PC-3 (cell line): ENCODE measurements around the gene TCOF1. TPM values are rescaled to one million over a fixed set of nuclear protein-coding genes. Genes with fewer than 3 reads are reported as not detected.

Experiments
- ATAC-seq: fragments of 200-7000 bp; cut with Tn5 transposase; 2 replicates; pipeline ENCODE4 v1.9.1; 2020; ENCODE audit warnings: mild to moderate bottlenecking, moderate library complexity
- BruUV-seq: library from RNA; stranded (reverse); fragments of 400-500 nt; replicated peaks from 2 replicates; lab custom pipeline; 2021; lab: Mats Ljungman, UMichigan
- CTCF ChIA-PET: fragments of 300-600 bp; sonication (Branson Sonifier 250); formaldehyde crosslinking; loops from one replicate; lab custom pipeline; 2022; ENCODE audit warnings: antibody characterized with exemption; lab: Charles Lee
- POLR2A ChIA-PET: fragments of 300-600 bp; sonication (Branson Sonifier 250); formaldehyde crosslinking; loops from one replicate; lab custom pipeline; 2022; ENCODE audit warnings: antibody characterized with exemption; ENCODE audit not compliant: unreplicated experiment; lab: Charles Lee
- DNase-seq: peaks from one replicate; pipeline ENCODE4 v3.0.0-alpha.2; 2015
- H2AFZ ChIP-seq: fragments of 300-600 bp; sonication (generic); 2 replicates; pipeline ENCODE4 v1.6.0; 2016; ENCODE audit warnings: antibody characterized with exemption, low read length
- H3F3A ChIP-seq: fragments of 300-600 bp; sonication (generic); one replicate; pipeline ENCODE4 v1.6.0; 2017; ENCODE audit warnings: antibody characterized with exemption, low read length, control low read depth, mild to moderate bottlenecking; ENCODE audit not compliant: unreplicated experiment
- H3K27ac ChIP-seq: fragments of 300-600 bp; sonication (generic); 2 replicates; pipeline ENCODE4 v1.5.1; 2016; ENCODE audit warnings: mild to moderate bottlenecking, low read length
- H3K27me3 ChIP-seq: fragments of 300-600 bp; sonication (generic); 2 replicates; pipeline ENCODE4 v1.6.1; 2016; ENCODE audit warnings: low read length, mixed read lengths
- H3K36me3 ChIP-seq: fragments of 300-600 bp; sonication (generic); 2 replicates; pipeline ENCODE4 v1.6.1; 2016; ENCODE audit warnings: low read depth, mixed run types, low read length, mixed read lengths
- H3K4me1 ChIP-seq: fragments of 300-600 bp; sonication (generic); 2 replicates; pipeline ENCODE4 v1.5.1; 2016; ENCODE audit warnings: low read length; ENCODE audit not compliant: insufficient read depth
- H3K4me2 ChIP-seq: fragments of 300-600 bp; sonication (generic); 2 replicates; pipeline ENCODE4 v1.6.0; 2016; ENCODE audit warnings: low read length
- H3K4me3 ChIP-seq: fragments of 300-600 bp; sonication (generic); 2 replicates; pipeline ENCODE4 v1.5.1; 2016; ENCODE audit warnings: mild to moderate bottlenecking, low read length, mixed read lengths
- H3K79me2 ChIP-seq: fragments of 300-600 bp; sonication (generic); 2 replicates; pipeline ENCODE4 v1.6.1; 2017; ENCODE audit warnings: low read length, mixed read lengths
- H3K9ac ChIP-seq: fragments of 300-600 bp; sonication (generic); 2 replicates; pipeline ENCODE4 v1.6.0; 2016; ENCODE audit warnings: mild to moderate bottlenecking, low read length
- H3K9me2 ChIP-seq: fragments of 300-600 bp; sonication (generic); replicated peaks from 2 replicates; pipeline ENCODE4 v1.6.1; 2016; ENCODE audit warnings: mixed run types, low read length, mixed read lengths
- H3K9me3 ChIP-seq: fragments of 300-600 bp; sonication (generic); 2 replicates; pipeline ENCODE4 v1.6.1; 2016; ENCODE audit warnings: low read length, mixed read lengths
- H4K20me1 ChIP-seq: fragments of 300-600 bp; sonication (generic); 2 replicates; pipeline ENCODE4 v1.6.1; 2016; ENCODE audit warnings: low read length, mixed read lengths
- CTCF ChIP-seq: fragments of 300-600 bp; sonication (generic); conservative IDR thresholded peaks from 2 replicates; pipeline ENCODE4 v1.5.1; 2017; ENCODE audit warnings: antibody characterized with exemption, low read depth, mild to moderate bottlenecking, low read length
- EZH2 ChIP-seq: fragments of 300-600 bp; sonication (generic); IDR thresholded peaks from one replicate; pipeline ENCODE4 v1.6.1; 2017; ENCODE audit warnings: antibody characterized with exemption, mild to moderate bottlenecking, low read length; ENCODE audit not compliant: unreplicated experiment
- EZH2phosphoT487 ChIP-seq: fragments of 300-600 bp; sonication (generic); IDR thresholded peaks from 2 replicates; pipeline ENCODE4 v1.6.1; 2018; ENCODE audit warnings: mild to moderate bottlenecking, antibody characterized with exemption, low read length, borderline replicate concordance
- intact Hi-C: fragments of 100-400 bp; cut with micrococcal nuclease; formaldehyde crosslinking; loops from 2 replicates; pipeline ENCODE4 v1.9.0; 2023
- total RNA-seq: library from RNA; depleted of rRNA; stranded (reverse); fragments of >200 nt; gene quantifications from 2 replicates; pipeline ENCODE4 v1.2.3, GENCODE V29; 2014; rRNA removed

The TCOF1 gene
- total RNA-seq, 1 experiment from 2014 or later: 113 TPM

- ATAC-seq (no peak), DNase-seq (no peak)
- Histone ChIP-seq H3K4me3 (peak overlapping the region; percentile 95), H3K36me3 (peaks cover 58% of the 10 kb centered on the region), H3F3A (peaks cover 11% of the 10 kb centered on the region), H3K79me2 (peaks cover 37% of the 10 kb centered on the region), H3K9me3 (no peaks in the 10 kb centered on the region), H3K4me1 (peaks cover 11% of the 10 kb centered on the region), H3K27ac (no peak overlapping the region), H3K9me2 (no peaks in the 10 kb centered on the region), H4K20me1 (peaks cover 57% of the 10 kb centered on the region), H2AFZ (no peak overlapping the region), H3K4me2 (peak overlapping the region; percentile 96), H3K27me3 (no peaks in the 10 kb centered on the region), H3K9ac (peak overlapping the region; percentile 100)
- TF ChIP-seq EZH2phosphoT487 (no peak), EZH2 (no peak), CTCF (no peak)
- ChIA-PET CTCF (no interaction called here), POLR2A (no interaction called here)
- no TSS peak for BruUV-seq
- intact Hi-C loops: no loop called here
Observed at GRCh38 chr5:150448334-150448733, 90.8 kb downstream of the TCOF1 start.

- peaks cover 11% of the 10 kb centered on the region for H3F3A ChIP-seq
- ChIA-PET CTCF (no interaction called here), POLR2A (no interaction called here)
- peak overlapping the region; percentile 96 for H3K4me2 ChIP-seq
- peaks cover 11% of the 10 kb centered on the region for H3K4me1 ChIP-seq
- intact Hi-C loops: no loop called here
- no peaks in the 10 kb centered on the region for H3K9me3 ChIP-seq
- peak overlapping the region; percentile 90 for H2AFZ ChIP-seq
- H4K20me1 ChIP-seq: peaks cover 50% of the 10 kb centered on the region
- TSS peak; percentile 70 for BruUV-seq
- peak overlapping the region; percentile 88 for H3K27ac ChIP-seq
- H3K79me2 ChIP-seq: peaks cover 37% of the 10 kb centered on the region
- peaks cover 51% of the 10 kb centered on the region for H3K36me3 ChIP-seq
- no peaks in the 10 kb centered on the region for H3K9me2 ChIP-seq
- peak overlapping the region; percentile 100 for H3K9ac ChIP-seq
- no peaks in the 10 kb centered on the region for H3K27me3 ChIP-seq
- TF ChIP-seq EZH2phosphoT487 (no peak), EZH2 (no peak), CTCF (no peak)
- DNase-seq (no peak), ATAC-seq (peak; percentile 47)
- peak overlapping the region; percentile 95 for H3K4me3 ChIP-seq
Observed at GRCh38 chr5:150448952-150449516, 91.5 kb downstream of the TCOF1 start.

Other genes with a start within 250 kb of the TCOF1 start
- gene PDGFRB, start 201.9 kb upstream of the TCOF1 start, total RNA-seq: 0.12 and 0.66 TPM in 2 replicates
- not detected in 2 replicates for gene CDX1, start 190.9 kb upstream of the TCOF1 start, total RNA-seq
- 0.29 and 0.35 TPM in 2 replicates for gene SLC6A7, start 167.6 kb upstream of the TCOF1 start, total RNA-seq
- gene CAMK2A, start 67.9 kb upstream of the TCOF1 start, total RNA-seq: 0.15 TPM in 1 of 2 replicates, not detected in the other
- gene ARSI, start 54.8 kb upstream of the TCOF1 start, total RNA-seq: 5.9 and 6.3 TPM in 2 replicates
- gene CD74, start 55.2 kb downstream of the TCOF1 start, total RNA-seq: 0.22 and 0.52 TPM in 2 replicates
- 2,005 and 2,031 TPM in 2 replicates for gene RPS14, start 92.0 kb downstream of the TCOF1 start, total RNA-seq
- gene NDST1, start 150.4 kb downstream of the TCOF1 start, total RNA-seq: 42.6 and 46.1 TPM in 2 replicates